ENCODE data around the gene NDE1.
"Not testable (repeated sequence)": the region's sequence is repeated elsewhere in the genome, so short reads cannot be mapped to it uniquely, and the experiment has no call there.

Gene NDE1

DNA sequence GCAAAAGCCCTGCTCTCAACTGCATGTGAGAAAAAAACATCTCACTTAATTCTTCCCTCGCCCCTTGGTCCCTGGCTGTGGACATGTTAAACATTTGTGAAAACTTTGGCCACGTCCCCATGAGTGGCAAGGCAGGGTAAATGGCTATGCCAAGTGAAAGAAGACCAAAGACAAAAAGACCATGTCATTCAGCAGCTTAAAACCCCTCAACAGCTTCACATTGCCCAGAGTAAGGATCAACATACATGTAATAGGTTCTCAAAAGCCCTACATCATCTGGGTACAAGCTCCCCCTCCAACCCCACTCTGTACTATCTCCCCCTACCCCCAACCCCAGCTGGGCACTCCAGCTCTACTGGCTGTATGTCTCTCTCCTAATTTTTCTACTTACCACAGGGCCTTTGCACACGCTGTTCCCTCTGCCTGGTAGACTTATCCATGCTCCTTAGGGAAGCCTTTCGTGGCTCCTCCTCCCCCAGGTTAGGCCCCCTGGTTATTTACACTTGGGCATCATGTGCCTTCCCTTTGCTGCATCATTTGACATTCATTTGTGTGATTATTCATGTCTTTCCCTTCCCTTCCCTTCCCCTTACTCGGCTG lies 75.7 kb downstream of the NDE1 start:
- TF ChIP-seq CTCF (IDR thresholded peaks at IDR 0.05): no peak
- DNase-seq (ENCODE audit: low spot score): no peak
- no peak overlapping the region for H3K4me3 ChIP-seq
- H3K27ac ChIP-seq: no peak overlapping the region

- no peak for TF ChIP-seq CTCF (IDR thresholded peaks at IDR 0.05)
- no peak overlapping the region for H3K27ac ChIP-seq
- DNase-seq (ENCODE audit: low spot score): no peak
Measured at GRCh38 chr16:15726715-15727114, 76.7 kb downstream of the NDE1 start.

DNA sequence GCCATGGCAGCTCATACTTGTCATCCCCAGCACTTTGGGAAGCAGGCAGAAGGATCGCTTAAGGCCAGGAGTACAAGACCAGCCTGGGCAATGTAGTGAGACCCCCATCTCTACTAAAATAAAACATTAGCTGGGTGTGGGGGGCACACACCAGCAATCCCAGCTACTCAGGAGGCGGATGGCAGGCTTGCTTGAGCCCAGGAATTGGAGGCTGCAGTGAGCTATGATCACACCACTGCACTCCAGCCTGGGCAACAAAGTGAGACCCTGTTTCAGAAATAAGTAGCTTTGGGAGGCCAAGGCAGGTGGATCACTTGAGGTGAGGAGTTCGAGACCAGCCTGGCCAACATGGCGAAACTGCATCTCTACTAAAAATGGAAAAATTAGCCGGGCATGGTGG lies 77.7 kb downstream of the NDE1 start:
- not testable (repeated sequence) for H3K4me3 ChIP-seq; H3K27ac ChIP-seq; DNase-seq (ENCODE audit: low spot score)

More at GRCh38 chr16:15726715-15727114, 76.7 kb downstream of the NDE1 start:
- H3K4me3 ChIP-seq: no peak overlapping the region

DNA sequence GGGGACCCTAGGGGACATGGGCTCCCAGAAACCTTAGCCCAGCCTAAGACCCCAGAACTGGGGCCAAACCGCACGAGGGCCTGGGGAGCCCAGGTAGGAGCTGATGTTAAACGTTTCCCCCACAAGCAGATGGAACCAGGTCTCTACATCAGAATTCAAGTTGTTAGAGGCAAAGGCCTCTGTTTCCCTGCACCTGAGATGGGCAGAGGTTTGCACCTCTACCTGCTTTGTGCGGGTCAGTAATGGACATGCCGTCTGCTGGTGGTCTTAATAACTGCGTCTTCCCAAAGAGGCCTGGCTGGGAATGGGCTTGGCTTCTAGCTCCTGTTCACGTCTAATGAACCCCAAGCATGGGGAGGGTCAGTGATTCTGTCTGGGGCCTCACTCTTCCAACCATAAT lies 79.1 kb downstream of the NDE1 start:
- no peak for DNase-seq (ENCODE audit: low spot score)
- Histone ChIP-seq H3K4me3 (no peak overlapping the region), H3K27ac (no peak overlapping the region)
- TF ChIP-seq CTCF (IDR thresholded peaks at IDR 0.05): no peak

DNA sequence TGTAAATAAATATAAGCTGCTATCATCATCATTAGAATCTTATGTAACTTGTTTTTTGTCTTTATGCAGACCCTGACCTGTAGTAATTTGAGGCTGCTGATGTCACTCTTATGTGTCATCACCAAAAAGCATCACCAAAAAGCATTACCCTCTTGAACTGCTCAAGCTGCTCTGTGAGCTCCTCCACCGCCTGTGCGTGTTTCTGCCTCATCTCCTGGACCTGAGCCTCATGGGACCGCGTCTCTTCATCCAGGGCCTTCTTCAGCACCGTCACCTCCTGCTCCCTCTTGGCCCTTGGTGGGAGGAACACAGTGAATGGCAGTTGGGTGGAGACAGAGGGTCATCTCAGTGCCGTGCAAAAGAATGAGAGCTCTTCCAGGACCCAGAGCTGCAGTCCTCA lies 82.4 kb downstream of the NDE1 start:
- no peak for TF ChIP-seq CTCF (IDR thresholded peaks at IDR 0.05)
- DNase-seq (ENCODE audit: low spot score): no peak
- Histone ChIP-seq H3K4me3 (no peak overlapping the region), H3K27ac (no peak overlapping the region)

DNA sequence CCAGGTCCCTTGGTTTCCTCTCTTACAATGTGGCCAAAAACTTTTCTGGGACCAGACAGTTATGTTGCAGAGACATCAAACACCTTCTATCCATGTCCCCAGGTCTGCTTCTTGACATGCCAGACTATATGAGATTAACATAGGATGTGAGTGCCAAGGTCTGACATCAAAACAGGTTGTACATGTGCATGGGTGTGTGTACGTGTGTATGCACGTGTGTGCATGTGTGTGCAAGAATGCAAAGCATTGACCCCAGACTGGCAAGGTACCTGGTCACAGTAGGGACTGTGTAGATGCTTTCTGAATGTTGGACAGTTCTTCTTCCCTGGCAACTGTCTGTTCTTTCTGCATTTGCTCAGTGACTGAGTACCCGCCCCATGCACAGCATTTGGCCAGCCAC lies 85.6 kb downstream of the NDE1 start:
- no peak overlapping the region for H3K27ac ChIP-seq
- no peak for DNase-seq (ENCODE audit: low spot score)
- TF ChIP-seq CTCF (IDR thresholded peaks at IDR 0.05): no peak
- no peak overlapping the region for H3K4me3 ChIP-seq

DNA sequence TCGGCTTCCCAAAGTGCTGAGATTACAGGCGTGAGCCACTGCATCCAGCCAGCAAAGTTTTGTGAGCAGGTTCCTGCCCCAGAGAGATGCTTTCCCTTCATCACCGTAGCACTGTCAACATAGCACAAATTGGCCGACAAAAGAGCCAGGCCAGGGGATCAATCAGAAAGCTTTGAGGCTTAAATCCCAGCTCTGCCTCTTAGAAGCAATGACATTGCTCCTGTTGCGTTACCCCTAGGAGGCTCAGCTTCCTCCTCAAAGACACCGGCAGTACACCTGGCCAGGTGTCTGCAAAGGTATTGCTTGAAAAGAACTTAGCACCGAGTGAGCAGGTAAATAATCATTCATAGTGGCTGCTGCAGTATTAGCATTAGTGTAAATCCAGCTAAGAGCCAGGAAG lies 86.5 kb downstream of the NDE1 start:
- H3K27ac ChIP-seq: no peak overlapping the region
- no peak for TF ChIP-seq CTCF (IDR thresholded peaks at IDR 0.05)
- H3K4me3 ChIP-seq: no peak overlapping the region

More for the DNA sequence above, 86.5 kb downstream of the NDE1 start:
- DNase-seq (ENCODE audit: low spot score): no peak

Measured in coronary artery (tissue), 2 donors.